ENCODE measurements around the gene SELENOV.

SELENOV gene

GRCh38 chr19:39540333-39540673 lies 25.4 kb downstream of the SELENOV start:
- Mint-ChIP-seq H3K36me3 (ENCODE audit: insufficient read depth) (peaks cover 17% of the 10 kb centered on the region), H3K4me1 (ENCODE audit: low read depth in 2 of 2) (peaks cover 16 to 34% of the 10 kb centered on the region in 2 donors), H3K9me3 (no peaks in the 10 kb centered on the region), H3K27me3 (peaks cover 0 to 8% of the 10 kb centered on the region in 2 donors), H3K27ac (peak overlapping the region; percentile 96 to 97), H3K4me3 (peak overlapping the region; percentile 92 to 93)
- DNase-seq: no peak
- no peak for ATAC-seq (replicated peaks)

- no peaks in the 10 kb centered on the region for H3K9me3 Mint-ChIP-seq
- peaks cover 15% of the 10 kb centered on the region for H3K36me3 Mint-ChIP-seq (ENCODE audit: insufficient read depth)
- no peak overlapping the region for H3K4me3 Mint-ChIP-seq
- no peak overlapping the region for H3K27ac Mint-ChIP-seq
- DNase-seq (no peak), ATAC-seq (replicated peaks) (no peak)
- peaks cover 4 to 19% of the 10 kb centered on the region in 2 donors for H3K27me3 Mint-ChIP-seq
- peaks cover 13 to 29% of the 10 kb centered on the region in 2 donors for H3K4me1 Mint-ChIP-seq (ENCODE audit: low read depth in 2 of 2)
These were observed 27.3 kb downstream of the SELENOV start for GRCh38 chr19:39542206-39542605.

DNA sequence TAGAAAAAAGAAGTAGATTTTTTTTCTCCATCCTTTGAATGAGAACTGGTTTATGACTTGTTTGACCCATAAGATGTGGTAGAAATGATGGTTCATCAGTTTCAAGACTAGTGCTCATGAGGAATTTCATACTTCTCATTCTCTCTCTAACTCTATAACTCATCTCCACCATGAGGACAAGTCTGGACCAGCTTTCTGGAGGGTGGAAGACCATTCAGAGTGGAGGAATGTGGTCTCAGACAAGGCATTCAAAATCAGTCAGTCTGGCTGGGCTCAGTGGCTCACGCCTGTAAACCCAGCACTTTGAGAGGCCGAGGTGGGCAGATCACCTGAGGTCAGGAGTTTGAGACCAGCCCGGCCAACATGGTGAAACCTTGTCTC lies 28.5 kb downstream of the SELENOV start:
- Mint-ChIP-seq H3K4me1 (ENCODE audit: low read depth in 2 of 2) (peaks cover 7 to 23% of the 10 kb centered on the region in 2 donors), H3K4me3 (no peak overlapping the region)

DNA sequence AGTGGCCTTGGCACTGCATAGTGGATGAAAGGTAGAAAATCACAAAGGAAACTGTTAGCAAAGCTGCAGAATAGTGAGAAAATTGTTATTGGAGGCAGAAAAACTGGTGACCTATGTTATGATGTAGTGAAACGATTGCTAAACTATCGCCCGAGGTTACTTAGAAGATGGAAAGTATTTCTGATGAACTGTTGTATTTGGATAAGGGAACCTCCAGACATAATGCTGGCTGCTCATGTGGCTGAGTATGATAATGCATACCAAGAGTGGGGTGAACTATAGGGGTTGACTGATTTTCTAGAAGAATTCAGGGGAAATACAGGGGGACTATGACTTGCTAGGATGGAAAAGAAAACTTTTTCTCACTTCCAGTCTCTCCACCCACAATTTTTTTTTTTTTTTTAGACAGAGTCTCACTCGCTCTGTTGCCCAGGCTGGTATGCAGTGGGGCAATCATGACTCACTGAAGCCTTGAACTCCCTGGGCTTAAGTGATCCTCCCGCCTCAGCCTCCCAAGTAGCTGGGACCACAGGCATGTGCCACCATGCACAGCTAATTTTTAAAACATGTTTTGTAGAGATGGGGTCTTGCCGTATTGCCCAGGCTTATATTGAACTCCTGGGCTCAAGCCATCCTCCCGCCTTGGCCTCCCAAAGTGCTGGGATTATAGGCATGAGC lies 29.4 kb downstream of the SELENOV start:
- Mint-ChIP-seq H3K27me3 (peaks cover 6 to 24% of the 10 kb centered on the region in 2 donors), H3K9me3 (no peaks in the 10 kb centered on the region), H3K36me3 (ENCODE audit: insufficient read depth) (peaks cover 12% of the 10 kb centered on the region), H3K4me1 (ENCODE audit: low read depth in 2 of 2) (peaks cover 2 to 14% of the 10 kb centered on the region in 2 donors), H3K27ac (no peak overlapping the region), H3K4me3 (no peak overlapping the region)
- DNase-seq: no peak
- ATAC-seq (replicated peaks): no peak

More for the DNA sequence above, 28.5 kb downstream of the SELENOV start:
- DNase-seq (no peak), ATAC-seq (replicated peaks) (no peak)
- Mint-ChIP-seq H3K27me3 (peaks cover 6 to 24% of the 10 kb centered on the region in 2 donors), H3K36me3 (ENCODE audit: insufficient read depth) (peaks cover 12% of the 10 kb centered on the region), H3K9me3 (no peaks in the 10 kb centered on the region), H3K27ac (no peak overlapping the region)

- no peaks in the 10 kb centered on the region for H3K9me3 Mint-ChIP-seq
- peaks cover 2 to 12% of the 10 kb centered on the region in 2 donors for H3K4me1 Mint-ChIP-seq (ENCODE audit: low read depth in 2 of 2)
- peaks cover 9% of the 10 kb centered on the region for H3K36me3 Mint-ChIP-seq (ENCODE audit: insufficient read depth)
- H3K4me3 Mint-ChIP-seq: no peak overlapping the region
- no peak overlapping the region for H3K27ac Mint-ChIP-seq
- H3K27me3 Mint-ChIP-seq: peaks cover 6 to 24% of the 10 kb centered on the region in 2 donors
- no peak for ATAC-seq (replicated peaks)
- DNase-seq: no peak
These were observed 30.0 kb downstream of the SELENOV start for GRCh38 chr19:39544911-39545310.

- H3K4me3 Mint-ChIP-seq: no peak overlapping the region
- H3K4me1 Mint-ChIP-seq (ENCODE audit: low read depth in 2 of 2): no peaks in the 10 kb centered on the region
- peaks cover 6 to 24% of the 10 kb centered on the region in 2 donors for H3K27me3 Mint-ChIP-seq
- H3K36me3 Mint-ChIP-seq (ENCODE audit: insufficient read depth): no peaks in the 10 kb centered on the region
- no peak for DNase-seq
- H3K27ac Mint-ChIP-seq: no peak overlapping the region
- no peaks in the 10 kb centered on the region for H3K9me3 Mint-ChIP-seq
- no peak for ATAC-seq (replicated peaks)
These were observed 31.7 kb downstream of the SELENOV start for GRCh38 chr19:39546599-39546998.

DNA sequence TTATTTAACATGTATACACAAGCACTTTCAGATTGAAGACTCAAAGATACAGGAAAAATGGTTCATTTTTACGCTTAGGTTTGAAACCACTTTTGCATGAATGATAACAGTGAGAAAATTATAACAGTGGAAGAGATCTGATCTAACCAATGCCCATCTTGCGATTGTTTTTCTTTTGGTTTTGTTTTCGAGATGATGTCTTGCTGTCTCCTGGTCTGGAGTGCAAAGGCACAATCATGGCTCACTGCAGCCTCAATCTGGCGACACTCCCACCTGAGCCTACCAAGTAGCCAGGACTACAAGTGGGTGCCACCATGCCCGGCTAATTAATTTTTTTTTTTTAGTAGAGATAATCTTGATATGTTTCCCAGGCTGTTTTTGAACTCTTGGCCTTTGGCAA lies 35.3 kb downstream of the SELENOV start:
- Mint-ChIP-seq H3K4me3 (no peak overlapping the region), H3K9me3 (no peaks in the 10 kb centered on the region), H3K27ac (no peak overlapping the region), H3K4me1 (ENCODE audit: low read depth in 2 of 2) (no peaks in the 10 kb centered on the region), H3K27me3 (peaks cover 12 to 28% of the 10 kb centered on the region in 2 donors), H3K36me3 (ENCODE audit: insufficient read depth) (no peaks in the 10 kb centered on the region)
- ATAC-seq (replicated peaks) (no peak), DNase-seq (no peak)

DNA sequence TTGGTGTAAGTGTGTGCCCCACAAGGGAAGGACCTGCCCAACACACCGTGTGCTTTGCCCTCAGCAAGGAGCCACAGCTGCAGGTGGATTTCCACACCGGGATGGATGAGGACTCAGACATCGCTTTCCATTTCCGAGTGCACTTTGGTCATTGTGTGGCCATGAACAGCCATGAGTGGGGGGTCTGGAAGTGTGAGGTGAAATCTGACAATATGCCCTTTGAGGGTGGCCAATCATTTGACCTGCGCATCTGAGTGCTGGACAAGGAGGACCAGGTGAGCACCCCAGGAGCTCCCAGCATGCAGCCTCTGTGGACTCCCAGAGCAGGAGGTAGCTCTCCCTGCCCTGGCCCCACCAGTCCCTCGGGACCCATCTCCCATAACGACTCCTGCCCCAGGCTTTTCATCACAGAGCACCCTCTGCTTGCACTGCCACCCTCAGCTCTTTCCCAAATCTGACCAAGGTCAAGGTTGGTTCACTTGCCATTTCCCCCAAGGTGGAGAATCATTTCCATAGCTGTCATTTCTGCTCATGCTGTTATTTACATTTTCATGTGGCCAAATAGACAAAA lies 38.2 kb downstream of the SELENOV start:
- Mint-ChIP-seq H3K36me3 (ENCODE audit: insufficient read depth) (no peaks in the 10 kb centered on the region), H3K27ac (no peak overlapping the region), H3K4me3 (no peak overlapping the region), H3K4me1 (ENCODE audit: low read depth in 2 of 2) (peaks cover 4 to 6% of the 10 kb centered on the region in 2 donors), H3K27me3 (peaks cover 6 to 12% of the 10 kb centered on the region in 2 donors), H3K9me3 (no peaks in the 10 kb centered on the region)
- ATAC-seq (replicated peaks) (no peak), DNase-seq (no peak)

DNA sequence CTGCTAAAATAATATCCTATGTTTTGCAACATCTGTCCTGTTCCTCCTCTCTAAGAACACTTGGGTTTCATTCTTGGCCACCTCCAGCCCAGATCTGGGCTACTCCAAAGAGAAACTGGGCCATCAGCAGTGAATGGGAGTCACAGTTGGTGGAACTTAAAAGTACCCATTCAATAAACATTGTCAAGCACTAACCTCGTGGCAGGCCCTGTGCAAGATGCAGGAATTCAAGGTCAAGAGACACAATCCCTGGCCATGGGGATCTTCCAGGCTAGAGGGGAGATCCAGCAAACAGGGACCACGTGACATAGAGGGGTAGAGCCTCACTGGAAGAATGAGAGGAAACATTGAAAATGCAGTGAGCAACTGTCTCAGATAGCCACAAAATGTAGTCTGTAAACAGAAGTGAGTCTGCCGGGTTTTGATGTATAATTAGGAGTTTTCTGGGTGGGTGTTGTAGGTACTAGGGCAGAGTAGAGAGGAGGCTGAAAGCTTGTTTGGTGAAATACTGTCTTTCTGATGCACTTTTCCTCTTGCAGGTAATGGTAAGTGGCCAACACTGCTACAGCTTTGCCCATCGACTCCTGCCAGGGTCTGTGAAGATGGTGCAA lies 39.9 kb downstream of the SELENOV start:
- ATAC-seq (replicated peaks) (no peak), DNase-seq (no peak)
- Mint-ChIP-seq H3K4me3 (no peak overlapping the region), H3K4me1 (ENCODE audit: low read depth in 2 of 2) (peaks cover 14 to 15% of the 10 kb centered on the region in 2 donors), H3K27ac (no peak overlapping the region), H3K27me3 (peaks cover 6 to 12% of the 10 kb centered on the region in 2 donors), H3K36me3 (ENCODE audit: insufficient read depth) (peaks cover 2% of the 10 kb centered on the region), H3K9me3 (no peaks in the 10 kb centered on the region)

GRCh38 chr19:39555883-39556282 lies 40.9 kb downstream of the SELENOV start:
- Mint-ChIP-seq H3K27ac (no peak overlapping the region), H3K4me1 (ENCODE audit: low read depth in 2 of 2) (peaks cover 14 to 15% of the 10 kb centered on the region in 2 donors), H3K4me3 (no peak overlapping the region), H3K9me3 (no peaks in the 10 kb centered on the region), H3K27me3 (peaks cover 6 to 12% of the 10 kb centered on the region in 2 donors), H3K36me3 (ENCODE audit: insufficient read depth) (peaks cover 2% of the 10 kb centered on the region)
- DNase-seq: no peak
- ATAC-seq (replicated peaks): no peak

GRCh38 chr19:39557811-39558623 lies 43.1 kb downstream of the SELENOV start:
- Mint-ChIP-seq H3K27ac (peak overlapping the region; percentile 80 to 91), H3K4me1 (ENCODE audit: low read depth in 2 of 2) (peaks cover 14 to 15% of the 10 kb centered on the region in 2 donors), H3K4me3 (peak overlapping the region; percentile 60 to 74), H3K9me3 (no peaks in the 10 kb centered on the region), H3K36me3 (ENCODE audit: insufficient read depth) (peaks cover 2% of the 10 kb centered on the region), H3K27me3 (peaks cover 4 to 6% of the 10 kb centered on the region in 2 donors)
- no peak for DNase-seq
- peak; percentile 75 for ATAC-seq (replicated peaks)

GRCh38 chr19:39558624-39559117 lies 43.7 kb downstream of the SELENOV start:
- DNase-seq: no peak
- peak overlapping the region; percentile 60 to 74 for H3K4me3 Mint-ChIP-seq
- peak overlapping the region; percentile 80 to 91 for H3K27ac Mint-ChIP-seq

DNA sequence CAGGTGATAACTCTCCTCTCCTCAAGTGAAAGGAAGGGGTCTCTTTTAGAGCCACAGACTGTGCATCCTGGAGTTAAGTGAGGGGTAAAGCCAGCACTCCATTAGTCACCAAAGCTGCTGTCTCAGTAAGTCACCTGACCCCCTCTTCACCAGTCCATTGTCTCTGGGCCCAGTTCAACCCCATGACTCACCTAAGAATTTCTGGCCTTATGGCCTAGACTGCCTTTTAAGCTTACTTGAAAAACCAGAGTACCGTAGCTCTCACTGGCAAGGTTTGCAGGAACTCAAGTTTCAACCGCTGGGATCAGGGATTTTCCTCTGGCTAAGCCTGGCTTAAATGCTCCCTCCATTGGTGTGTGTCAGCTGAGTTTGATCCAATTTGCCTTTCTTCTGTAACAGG lies 48.5 kb downstream of the SELENOV start:
- Mint-ChIP-seq H3K9me3 (no peaks in the 10 kb centered on the region), H3K27ac (no peak overlapping the region), H3K4me3 (no peak overlapping the region), H3K27me3 (peaks cover 0 to 1% of the 10 kb centered on the region in 2 donors), H3K4me1 (ENCODE audit: low read depth in 2 of 2) (peaks cover 6 to 7% of the 10 kb centered on the region in 2 donors), H3K36me3 (ENCODE audit: insufficient read depth) (peaks cover 2% of the 10 kb centered on the region)
- DNase-seq (no peak), ATAC-seq (replicated peaks) (no peak)

More at GRCh38 chr19:39558624-39559117, 43.7 kb downstream of the SELENOV start:
- ATAC-seq (replicated peaks): peak; percentile 74
- peaks cover 2% of the 10 kb centered on the region for H3K36me3 Mint-ChIP-seq (ENCODE audit: insufficient read depth)
- no peaks in the 10 kb centered on the region for H3K9me3 Mint-ChIP-seq
- H3K4me1 Mint-ChIP-seq (ENCODE audit: low read depth in 2 of 2): peaks cover 14 to 15% of the 10 kb centered on the region in 2 donors
- peaks cover 0 to 2% of the 10 kb centered on the region in 2 donors for H3K27me3 Mint-ChIP-seq

All from effector memory CD8-positive, alpha-beta T cell (primary cell).